Astrocyte (in vitro differentiated cells and primary cell): ENCODE data around the gene MKI67.

ENCODE experiments used
- CTCF ChIP-seq: IDR thresholded peaks from 2 replicates; pipeline ENCODE4 v1.5.1; 2011; ENCODE audit warnings: low read depth, mild to moderate bottlenecking, inconsistent platforms, low read length, moderate library complexity; ENCODE audit not compliant: insufficient read depth
- EZH2 ChIP-seq: IDR thresholded peaks from 2 replicates; pipeline ENCODE4 v1.6.1; 2012; ENCODE audit warnings: mild to moderate bottlenecking, low read length, inconsistent platforms; ENCODE audit not compliant: insufficient read depth

DNA sequence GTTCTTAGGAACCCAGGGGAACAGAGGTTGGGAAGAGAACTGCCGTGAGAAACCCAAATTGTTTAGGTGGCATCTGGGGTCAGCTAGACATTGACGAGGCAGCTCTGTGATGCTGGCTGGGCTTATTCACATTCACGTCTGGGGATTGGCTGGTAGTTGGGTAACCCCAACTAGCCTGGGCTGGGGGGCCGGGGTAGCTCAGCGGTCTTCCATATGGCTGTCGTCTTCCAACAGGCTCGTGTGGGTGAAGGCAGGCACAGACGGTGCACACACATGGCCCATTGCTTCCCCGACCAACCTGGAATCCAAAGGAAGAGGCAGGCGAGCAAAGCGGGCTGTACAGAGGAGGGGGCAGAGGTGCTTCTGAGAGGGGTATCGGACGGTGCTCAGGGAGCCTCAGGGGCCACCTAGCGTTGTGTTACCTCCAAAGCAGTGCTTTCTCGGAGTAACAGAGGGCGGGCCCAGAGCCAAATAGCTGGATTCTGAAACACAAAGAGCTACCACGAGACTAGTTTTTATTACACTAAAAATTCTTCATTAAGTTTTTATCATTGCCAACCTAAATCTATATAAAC, 34.5 kb downstream of the MKI67 start:
- TF ChIP-seq CTCF (no peak), EZH2 (no peak)
